ENCODE results near the gene SPATA7. TPM values are rescaled to one million over a fixed set of nuclear protein-coding genes. Genes with fewer than 3 reads are reported as not detected.

The SPATA7 gene
- total and polyA plus RNA-seq, 3 experiments from 2014 or later: 1.7 to 4.6 (median 2.1) TPM

DNA sequence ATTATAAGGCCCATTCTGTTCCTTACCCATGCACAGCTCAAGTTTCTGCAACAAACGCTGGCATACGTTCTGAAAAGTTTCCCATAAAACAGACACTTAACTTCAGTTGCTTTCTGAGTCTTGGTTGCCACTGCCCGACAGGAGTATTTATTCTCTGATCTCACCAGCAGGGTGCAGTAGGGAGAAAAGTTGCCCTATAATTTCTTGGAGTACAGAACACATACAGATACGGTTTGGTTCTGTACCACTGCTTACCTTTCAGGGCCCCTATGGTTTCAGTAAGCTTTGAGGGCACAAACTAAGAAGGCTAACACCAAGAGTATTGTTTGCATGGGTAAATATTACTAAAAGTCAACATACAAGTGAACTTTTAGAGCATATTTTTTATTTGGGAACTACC is 77.9 kb downstream of the SPATA7 start:
- Mint-ChIP-seq H3K27me3 (no peaks in the 10 kb centered on the region), H3K9me3 (peaks cover 0 to 17% (median 3%) of the 10 kb centered on the region in 5 donors), H3K27ac (no peak overlapping the region), H3K4me3 (no peak overlapping the region), H3K36me3 (peaks cover 13 to 26% (median 24%) of the 10 kb centered on the region in 3 donors), H3K4me1 (no peaks in the 10 kb centered on the region)
- Histone ChIP-seq H3K9me3 (ENCODE audit: low read length) (no peaks in the 10 kb centered on the region), H3K4me3 (ENCODE audit: low read length) (no peak overlapping the region), H3K4me1 (ENCODE audit: insufficient read depth, low read length) (no peaks in the 10 kb centered on the region), H3K27ac (ENCODE audit: low read depth, low read length) (no peak overlapping the region), H3K36me3 (ENCODE audit: insufficient read depth, low read length) (no peaks in the 10 kb centered on the region), H3K27me3 (ENCODE audit: insufficient read depth, low read length, poor library complexity, severe bottlenecking) (no peaks in the 10 kb centered on the region)
- ChIA-PET POLR2A (no interaction called here), CTCF (no interaction called here)
- DNase-seq: no peak

DNA sequence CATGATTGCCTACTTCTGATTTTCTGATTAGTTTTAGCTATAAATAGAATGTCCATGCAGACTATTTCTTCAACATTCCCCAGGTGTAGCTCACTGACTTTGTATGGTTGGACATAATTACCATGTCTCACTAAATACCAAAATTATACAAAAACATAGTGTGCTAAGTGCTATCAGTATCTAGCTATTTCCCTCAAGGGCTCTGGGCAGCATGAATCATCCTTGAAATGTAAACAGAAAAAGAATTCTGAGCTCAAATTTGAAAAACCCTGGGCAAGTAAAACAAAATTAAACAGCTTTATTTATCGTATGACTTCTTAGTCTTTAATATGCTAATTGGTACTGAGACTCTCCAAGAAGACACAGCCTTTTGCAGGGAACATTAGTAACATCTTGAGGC is 82.9 kb downstream of the SPATA7 start:
- peaks cover 0 to 4% (median 2%) of the 10 kb centered on the region in 3 donors for H3K36me3 Mint-ChIP-seq
- Histone ChIP-seq H3K4me1 (ENCODE audit: insufficient read depth, low read length) (no peaks in the 10 kb centered on the region), H3K27ac (ENCODE audit: low read depth, low read length) (no peak overlapping the region), H3K36me3 (ENCODE audit: insufficient read depth, low read length) (no peaks in the 10 kb centered on the region), H3K4me3 (ENCODE audit: low read length) (no peak overlapping the region), H3K9me3 (ENCODE audit: low read length) (no peaks in the 10 kb centered on the region), H3K27me3 (ENCODE audit: insufficient read depth, low read length, poor library complexity, severe bottlenecking) (no peaks in the 10 kb centered on the region)
- no peaks in the 10 kb centered on the region for H3K27me3 Mint-ChIP-seq
- POLR2A ChIA-PET: no interaction called here
- no peak for DNase-seq
- CTCF ChIA-PET: interaction anchor here (0.9 to 1.2 kb wide), 2 partner anchors 12 to 17 kb away, joined by 3 to 5 read pairs; no protein-coding TSS in a partner anchor
- no peaks in the 10 kb centered on the region for H3K4me1 Mint-ChIP-seq
- H3K9me3 Mint-ChIP-seq: no peaks in the 10 kb centered on the region
- H3K27ac Mint-ChIP-seq: no peak overlapping the region
- H3K4me3 Mint-ChIP-seq: no peak overlapping the region

DNA sequence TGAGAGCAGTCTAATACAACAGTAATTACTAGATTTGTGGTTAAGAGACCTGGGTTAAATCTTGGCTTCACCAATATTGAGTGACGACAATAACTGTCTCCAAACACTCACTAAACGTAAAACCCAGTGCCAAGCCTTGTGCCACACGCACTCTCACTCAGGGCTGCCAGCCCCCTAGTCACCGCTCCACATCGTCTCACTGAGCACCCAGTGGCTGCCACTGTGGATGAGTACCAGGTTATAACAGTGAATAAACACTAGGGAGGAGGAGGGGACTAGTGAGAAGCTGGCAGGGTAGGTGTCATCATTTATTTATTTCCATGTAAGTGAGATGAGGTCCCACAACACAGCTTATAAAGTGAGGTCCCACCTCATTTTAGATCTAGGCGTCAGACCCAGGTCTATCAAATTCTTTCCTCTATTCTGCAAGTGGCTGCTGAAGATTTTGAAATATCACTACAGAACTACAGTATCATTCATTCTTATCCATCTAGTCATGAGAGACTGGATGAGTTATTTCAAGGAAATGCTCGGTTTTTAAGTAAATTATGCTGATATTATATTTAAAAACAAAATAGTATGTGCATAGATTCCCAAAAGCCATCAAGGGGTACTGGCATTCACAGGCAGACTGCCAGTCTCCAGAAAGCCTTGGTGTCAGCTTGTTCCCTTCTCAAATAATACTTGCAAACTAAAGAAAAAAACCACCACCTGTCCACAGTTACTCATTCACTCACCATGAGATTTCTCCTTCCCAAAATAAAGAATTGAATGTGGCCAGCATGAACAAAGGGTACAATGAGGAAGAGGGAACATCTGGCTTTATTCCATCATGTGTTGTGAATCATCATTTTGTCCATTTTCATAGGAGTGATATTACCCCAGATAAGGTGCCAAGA is 85.3 kb downstream of the SPATA7 start:
- CTCF ChIA-PET: no interaction called here
- Histone ChIP-seq H3K9me3 (ENCODE audit: low read length) (no peaks in the 10 kb centered on the region), H3K27me3 (ENCODE audit: insufficient read depth, low read length, poor library complexity, severe bottlenecking) (no peaks in the 10 kb centered on the region), H3K36me3 (ENCODE audit: insufficient read depth, low read length) (no peaks in the 10 kb centered on the region), H3K4me1 (ENCODE audit: insufficient read depth, low read length) (no peaks in the 10 kb centered on the region), H3K4me3 (ENCODE audit: low read length) (no peak overlapping the region), H3K27ac (ENCODE audit: low read depth, low read length) (no peak overlapping the region)
- no peaks in the 10 kb centered on the region for H3K4me1 Mint-ChIP-seq
- no peaks in the 10 kb centered on the region for H3K9me3 Mint-ChIP-seq
- H3K4me3 Mint-ChIP-seq: no peak overlapping the region
- no peaks in the 10 kb centered on the region for H3K27me3 Mint-ChIP-seq
- no peak for DNase-seq
- peaks cover 0 to 4% (median 2%) of the 10 kb centered on the region in 3 donors for H3K36me3 Mint-ChIP-seq
- POLR2A ChIA-PET: no interaction called here
- no peak overlapping the region for H3K27ac Mint-ChIP-seq

DNA sequence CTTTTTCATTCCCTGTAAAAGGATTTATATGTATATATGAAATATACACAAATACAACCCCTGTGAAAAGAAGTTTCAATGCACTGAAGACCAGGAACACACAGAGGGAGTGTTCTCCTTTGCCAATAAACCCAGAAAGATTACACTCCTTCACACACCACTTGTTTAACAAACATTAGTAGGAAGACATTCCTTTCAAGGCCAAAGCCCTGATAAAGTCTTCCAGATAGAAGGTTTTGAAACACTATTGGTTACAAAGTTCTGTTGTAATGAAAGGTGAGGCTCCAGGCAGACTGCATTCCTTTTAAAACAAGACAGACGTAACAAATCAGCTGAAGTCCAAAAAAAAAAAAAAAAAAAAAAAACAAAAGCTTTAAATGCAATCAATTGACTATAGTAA is 88.3 kb downstream of the SPATA7 start:
- no peaks in the 10 kb centered on the region for H3K4me1 ChIP-seq (ENCODE audit: insufficient read depth, low read length)
- H3K36me3 Mint-ChIP-seq: peaks cover 0 to 3% (median 0%) of the 10 kb centered on the region in 3 donors
- no peaks in the 10 kb centered on the region for H3K9me3 Mint-ChIP-seq
- no peak overlapping the region for H3K4me3 Mint-ChIP-seq
- no peaks in the 10 kb centered on the region for H3K9me3 ChIP-seq (ENCODE audit: low read length)
- DNase-seq: no peak
- H3K4me3 ChIP-seq (ENCODE audit: low read length): no peak overlapping the region
- H3K27ac ChIP-seq (ENCODE audit: low read depth, low read length): no peak overlapping the region
- CTCF ChIA-PET: no interaction called here
- no peaks in the 10 kb centered on the region for H3K27me3 Mint-ChIP-seq
- no peak overlapping the region for H3K27ac Mint-ChIP-seq
- no peaks in the 10 kb centered on the region for H3K36me3 ChIP-seq (ENCODE audit: insufficient read depth, low read length)
- POLR2A ChIA-PET: no interaction called here
- H3K4me1 Mint-ChIP-seq: no peaks in the 10 kb centered on the region
- H3K27me3 ChIP-seq (ENCODE audit: insufficient read depth, low read length, poor library complexity, severe bottlenecking): no peaks in the 10 kb centered on the region

DNA sequence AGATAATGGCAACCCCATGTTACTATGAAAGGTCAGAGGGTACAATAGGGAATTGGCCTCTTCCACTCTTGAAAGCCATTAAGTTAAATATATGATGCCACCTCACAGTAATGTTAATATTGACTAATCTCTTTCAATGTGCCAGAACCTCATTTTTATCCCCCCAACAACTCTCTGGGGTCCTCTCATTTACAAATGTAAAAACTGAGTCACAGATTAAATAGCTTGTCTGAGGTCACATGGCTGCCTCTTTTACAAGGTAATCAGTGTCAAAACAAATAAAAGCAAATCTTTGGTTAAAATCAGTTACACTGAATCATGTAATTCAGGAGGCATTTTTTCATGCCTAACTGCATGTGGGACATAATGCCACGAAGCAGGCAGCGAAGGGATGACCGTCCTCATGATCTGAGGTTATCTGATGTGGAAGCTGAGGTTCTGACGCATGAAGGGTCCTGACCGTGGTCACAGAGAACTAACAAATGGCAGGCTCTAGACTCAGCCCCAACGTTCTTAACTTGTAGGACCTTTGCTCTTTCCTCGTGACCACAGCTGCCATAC is 90.8 kb downstream of the SPATA7 start:
- no peaks in the 10 kb centered on the region for H3K4me1 Mint-ChIP-seq
- no peak overlapping the region for H3K27ac Mint-ChIP-seq
- no peaks in the 10 kb centered on the region for H3K9me3 Mint-ChIP-seq
- Histone ChIP-seq H3K9me3 (ENCODE audit: low read length) (no peaks in the 10 kb centered on the region), H3K27me3 (ENCODE audit: insufficient read depth, low read length, poor library complexity, severe bottlenecking) (no peaks in the 10 kb centered on the region), H3K4me1 (ENCODE audit: insufficient read depth, low read length) (no peaks in the 10 kb centered on the region), H3K27ac (ENCODE audit: low read depth, low read length) (no peak overlapping the region), H3K36me3 (ENCODE audit: insufficient read depth, low read length) (no peaks in the 10 kb centered on the region), H3K4me3 (ENCODE audit: low read length) (no peak overlapping the region)
- ChIA-PET CTCF (no interaction called here), POLR2A (no interaction called here)
- no peak overlapping the region for H3K4me3 Mint-ChIP-seq
- H3K36me3 Mint-ChIP-seq: no peaks in the 10 kb centered on the region
- peaks cover under 1 to 3% of the 10 kb centered on the region in 2 donors for H3K27me3 Mint-ChIP-seq
- no peak for DNase-seq

DNA sequence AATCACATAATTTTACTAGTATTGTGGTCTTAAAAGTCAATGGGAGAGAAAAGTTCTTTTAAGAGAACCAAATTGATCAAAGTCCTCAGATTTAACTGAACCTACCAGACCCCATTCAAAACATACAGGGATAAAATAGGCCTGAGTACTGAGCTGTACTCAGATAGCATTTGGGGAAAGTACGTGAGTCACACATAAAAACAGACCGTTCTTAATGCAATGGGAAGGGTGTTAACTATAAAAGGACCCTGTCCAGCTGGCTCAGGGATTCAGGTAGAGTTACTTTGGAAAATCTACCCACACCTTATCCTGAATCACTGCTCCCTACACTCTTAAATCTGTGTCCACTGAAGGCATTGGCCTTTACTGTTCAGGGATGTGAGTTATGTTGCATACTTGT is 91.4 kb downstream of the SPATA7 start:
- Histone ChIP-seq H3K9me3 (ENCODE audit: low read length) (no peaks in the 10 kb centered on the region), H3K4me1 (ENCODE audit: insufficient read depth, low read length) (no peaks in the 10 kb centered on the region), H3K27ac (ENCODE audit: low read depth, low read length) (no peak overlapping the region), H3K4me3 (ENCODE audit: low read length) (no peak overlapping the region), H3K27me3 (ENCODE audit: insufficient read depth, low read length, poor library complexity, severe bottlenecking) (no peaks in the 10 kb centered on the region), H3K36me3 (ENCODE audit: insufficient read depth, low read length) (no peaks in the 10 kb centered on the region)
- Mint-ChIP-seq H3K4me1 (no peaks in the 10 kb centered on the region), H3K4me3 (no peak overlapping the region), H3K36me3 (no peaks in the 10 kb centered on the region), H3K9me3 (no peaks in the 10 kb centered on the region), H3K27me3 (peaks cover 3 to 8% of the 10 kb centered on the region in 2 donors), H3K27ac (no peak overlapping the region)
- POLR2A ChIA-PET: no interaction called here
- CTCF ChIA-PET: no interaction called here
- no peak for DNase-seq

DNA sequence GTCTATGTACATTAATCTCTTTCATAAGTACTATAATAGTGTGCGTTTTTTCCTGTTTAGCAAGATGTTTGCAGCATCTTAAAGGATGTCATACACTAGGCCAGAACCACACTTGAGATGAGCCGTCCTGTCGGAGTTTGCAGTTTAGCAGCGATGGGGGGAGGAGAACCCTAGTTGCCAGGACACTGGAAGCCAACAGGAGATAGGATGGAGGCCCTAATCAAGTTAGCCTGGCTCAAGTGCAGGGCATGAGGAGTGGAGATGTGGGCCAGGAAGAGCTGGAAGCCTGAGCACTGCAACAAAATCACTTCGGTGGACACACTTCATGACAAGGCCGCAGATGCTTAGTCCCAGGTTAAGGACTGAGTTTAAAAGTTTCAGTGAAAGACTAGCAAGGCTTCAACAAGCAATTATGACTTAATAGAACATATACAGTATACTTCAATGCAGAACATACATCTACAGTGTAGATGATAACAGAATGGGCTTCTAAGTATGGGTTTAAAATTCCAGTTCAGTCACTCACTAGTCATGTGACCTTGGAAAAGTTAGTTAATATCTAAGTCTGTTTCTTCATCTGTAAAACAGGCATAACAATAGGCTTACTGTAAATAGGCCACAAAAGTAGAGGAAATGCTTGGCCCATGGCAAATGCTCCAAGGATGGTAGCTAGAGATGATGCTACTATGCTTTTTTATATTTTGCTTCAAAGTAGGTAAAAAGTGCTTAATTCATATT is 92.2 kb downstream of the SPATA7 start:
- ChIA-PET POLR2A (no interaction called here), CTCF (no interaction called here)
- H3K4me3 Mint-ChIP-seq: no peak overlapping the region
- no peaks in the 10 kb centered on the region for H3K27me3 ChIP-seq (ENCODE audit: insufficient read depth, low read length, poor library complexity, severe bottlenecking)
- no peaks in the 10 kb centered on the region for H3K36me3 Mint-ChIP-seq
- H3K4me1 Mint-ChIP-seq: no peaks in the 10 kb centered on the region
- H3K36me3 ChIP-seq (ENCODE audit: insufficient read depth, low read length): no peaks in the 10 kb centered on the region
- no peaks in the 10 kb centered on the region for H3K9me3 ChIP-seq (ENCODE audit: low read length)
- H3K4me1 ChIP-seq (ENCODE audit: insufficient read depth, low read length): no peaks in the 10 kb centered on the region
- no peak for DNase-seq
- H3K27me3 Mint-ChIP-seq: peaks cover 8 to 17% of the 10 kb centered on the region in 2 donors
- no peak overlapping the region for H3K4me3 ChIP-seq (ENCODE audit: low read length)
- H3K27ac Mint-ChIP-seq: no peak overlapping the region
- H3K27ac ChIP-seq (ENCODE audit: low read depth, low read length): no peak overlapping the region
- H3K9me3 Mint-ChIP-seq: no peaks in the 10 kb centered on the region

DNA sequence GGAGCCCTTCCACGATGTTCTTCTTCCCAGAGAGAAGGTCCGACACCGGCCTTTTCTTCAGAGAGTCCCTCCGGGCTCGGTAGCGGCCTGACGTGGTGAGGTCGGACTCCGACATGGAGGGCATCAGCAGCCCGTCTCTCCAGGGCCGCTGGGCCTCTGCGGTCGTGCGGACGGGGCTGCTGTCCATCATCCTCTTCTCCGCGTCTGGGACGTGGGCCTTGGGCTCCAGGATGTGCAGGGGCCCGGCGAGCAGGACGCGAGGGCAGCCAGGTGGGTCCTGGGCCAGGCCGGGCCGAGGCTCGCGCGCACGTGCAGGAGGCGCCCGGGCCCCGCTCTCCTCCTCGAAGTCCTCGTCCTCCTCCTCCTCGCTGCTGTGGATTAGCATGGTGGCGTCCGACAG is 93.5 kb downstream of the SPATA7 start:
- Mint-ChIP-seq H3K36me3 (no peaks in the 10 kb centered on the region), H3K4me1 (no peaks in the 10 kb centered on the region), H3K27me3 (peaks cover 10 to 21% of the 10 kb centered on the region in 2 donors), H3K27ac (no peak overlapping the region), H3K4me3 (no peak overlapping the region), H3K9me3 (no peaks in the 10 kb centered on the region)
- Histone ChIP-seq H3K36me3 (ENCODE audit: insufficient read depth, low read length) (no peaks in the 10 kb centered on the region), H3K4me3 (ENCODE audit: low read length) (no peak overlapping the region), H3K27me3 (ENCODE audit: insufficient read depth, low read length, poor library complexity, severe bottlenecking) (no peaks in the 10 kb centered on the region), H3K27ac (ENCODE audit: low read depth, low read length) (no peak overlapping the region), H3K9me3 (ENCODE audit: low read length) (no peaks in the 10 kb centered on the region), H3K4me1 (ENCODE audit: insufficient read depth, low read length) (no peaks in the 10 kb centered on the region)
- DNase-seq: no peak
- ChIA-PET POLR2A (no interaction called here), CTCF (no interaction called here)
